ENCODE results near the gene ST7.

DNA sequence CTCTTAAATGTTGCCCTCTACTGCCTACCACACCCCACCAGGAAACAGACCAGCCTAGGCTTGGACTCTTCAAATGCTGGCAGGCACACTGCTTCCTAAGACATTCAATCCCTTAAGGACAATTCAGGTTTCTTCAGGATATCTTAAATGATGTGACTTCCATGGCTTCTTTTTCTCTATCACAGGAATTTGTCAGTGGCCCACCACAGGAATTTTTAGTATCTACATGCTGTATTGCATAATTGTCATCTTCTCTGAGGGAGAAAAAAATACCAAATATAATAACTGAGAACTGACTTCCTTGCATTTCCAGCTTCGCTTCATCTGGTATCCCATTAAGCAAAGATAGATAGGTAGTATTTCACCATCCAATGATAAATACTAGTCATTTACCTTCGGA is 240.3 kb downstream of the ST7 start:
- TF ChIP-seq, protein P1, sequence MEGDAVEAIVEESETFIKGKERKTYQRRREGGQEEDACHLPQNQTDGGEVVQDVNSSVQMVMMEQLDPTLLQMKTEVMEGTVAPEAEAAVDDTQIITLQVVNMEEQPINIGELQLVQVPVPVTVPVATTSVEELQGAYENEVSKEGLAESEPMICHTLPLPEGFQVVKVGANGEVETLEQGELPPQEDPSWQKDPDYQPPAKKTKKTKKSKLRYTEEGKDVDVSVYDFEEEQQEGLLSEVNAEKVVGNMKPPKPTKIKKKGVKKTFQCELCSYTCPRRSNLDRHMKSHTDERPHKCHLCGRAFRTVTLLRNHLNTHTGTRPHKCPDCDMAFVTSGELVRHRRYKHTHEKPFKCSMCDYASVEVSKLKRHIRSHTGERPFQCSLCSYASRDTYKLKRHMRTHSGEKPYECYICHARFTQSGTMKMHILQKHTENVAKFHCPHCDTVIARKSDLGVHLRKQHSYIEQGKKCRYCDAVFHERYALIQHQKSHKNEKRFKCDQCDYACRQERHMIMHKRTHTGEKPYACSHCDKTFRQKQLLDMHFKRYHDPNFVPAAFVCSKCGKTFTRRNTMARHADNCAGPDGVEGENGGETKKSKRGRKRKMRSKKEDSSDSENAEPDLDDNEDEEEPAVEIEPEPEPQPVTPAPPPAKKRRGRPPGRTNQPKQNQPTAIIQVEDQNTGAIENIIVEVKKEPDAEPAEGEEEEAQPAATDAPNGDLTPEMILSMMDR (IDR thresholded peaks at IDR 0.05) = no peak
- TF ChIP-seq, protein P2, sequence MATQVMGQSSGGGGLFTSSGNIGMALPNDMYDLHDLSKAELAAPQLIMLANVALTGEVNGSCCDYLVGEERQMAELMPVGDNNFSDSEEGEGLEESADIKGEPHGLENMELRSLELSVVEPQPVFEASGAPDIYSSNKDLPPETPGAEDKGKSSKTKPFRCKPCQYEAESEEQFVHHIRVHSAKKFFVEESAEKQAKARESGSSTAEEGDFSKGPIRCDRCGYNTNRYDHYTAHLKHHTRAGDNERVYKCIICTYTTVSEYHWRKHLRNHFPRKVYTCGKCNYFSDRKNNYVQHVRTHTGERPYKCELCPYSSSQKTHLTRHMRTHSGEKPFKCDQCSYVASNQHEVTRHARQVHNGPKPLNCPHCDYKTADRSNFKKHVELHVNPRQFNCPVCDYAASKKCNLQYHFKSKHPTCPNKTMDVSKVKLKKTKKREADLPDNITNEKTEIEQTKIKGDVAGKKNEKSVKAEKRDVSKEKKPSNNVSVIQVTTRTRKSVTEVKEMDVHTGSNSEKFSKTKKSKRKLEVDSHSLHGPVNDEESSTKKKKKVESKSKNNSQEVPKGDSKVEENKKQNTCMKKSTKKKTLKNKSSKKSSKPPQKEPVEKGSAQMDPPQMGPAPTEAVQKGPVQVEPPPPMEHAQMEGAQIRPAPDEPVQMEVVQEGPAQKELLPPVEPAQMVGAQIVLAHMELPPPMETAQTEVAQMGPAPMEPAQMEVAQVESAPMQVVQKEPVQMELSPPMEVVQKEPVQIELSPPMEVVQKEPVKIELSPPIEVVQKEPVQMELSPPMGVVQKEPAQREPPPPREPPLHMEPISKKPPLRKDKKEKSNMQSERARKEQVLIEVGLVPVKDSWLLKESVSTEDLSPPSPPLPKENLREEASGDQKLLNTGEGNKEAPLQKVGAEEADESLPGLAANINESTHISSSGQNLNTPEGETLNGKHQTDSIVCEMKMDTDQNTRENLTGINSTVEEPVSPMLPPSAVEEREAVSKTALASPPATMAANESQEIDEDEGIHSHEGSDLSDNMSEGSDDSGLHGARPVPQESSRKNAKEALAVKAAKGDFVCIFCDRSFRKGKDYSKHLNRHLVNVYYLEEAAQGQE (IDR thresholded peaks at IDR 0.05; ENCODE audit: insufficient read depth in 1 of 2, low read depth in 2 of 2, low read length in 1 of 2) = no peak

Measured in Panc1 (cell line).